Right lobe of liver (tissue), 6 donors: Measurements from ENCODE around the gene ZDHHC1. TPM values are rescaled to one million over a fixed set of nuclear protein-coding genes. Genes with fewer than 3 reads are reported as not detected.

ENCODE experiments used
- ATAC-seq, 4 donors: fragments of 200-7000 bp; cut with Tn5 transposase; one replicate each; pipeline ENCODE4 v1.9.1; 2020; ENCODE audit warnings: mild to moderate bottlenecking in 4 of 4, moderate library complexity in 4 of 4
- DNase-seq, 3 donors: peaks; one replicate each; pipeline ENCODE4 v3.0.0-alpha.2; 2020
- H3K27ac ChIP-seq, 3 donors: fragments of 200-600 bp; one replicate each; pipeline ENCODE4 v1.8.0; 2022
- H3K27me3 ChIP-seq, 2 donors: fragments of 200-600 bp; one replicate each; pipeline ENCODE4 v1.8.0; 2022
- H3K36me3 ChIP-seq, 4 donors: fragments of 200-600 bp; sonication (generic) in 1 of 4; one replicate each; pipeline versions ENCODE4 v1.5.1 to v1.8.0; 2017 to 2022; ENCODE audit warnings: control low read depth in 1 of 4
- H3K4me1 ChIP-seq, 4 donors: fragments of 200-600 bp; sonication (generic) in 1 of 4; one replicate each; pipeline versions ENCODE4 v1.5.1 to v1.8.0; 2017 to 2022; ENCODE audit warnings: control low read depth in 1 of 4
- H3K4me3 ChIP-seq, 3 donors: fragments of 200-600 bp; one replicate each; pipeline ENCODE4 v1.8.0; 2022
- H3K9me3 ChIP-seq, 4 donors: fragments of 200-600 bp; sonication (generic) in 1 of 4; one replicate each; pipeline versions ENCODE4 v1.5.1 to v1.8.0; 2017 to 2022; ENCODE audit warnings: control low read depth in 1 of 4
- CTCF ChIP-seq, 4 donors: fragments of 200-600 bp in 3 of 4; fragments of 450-650 bp in 1 of 4; IDR thresholded peaks; one replicate each; pipeline versions ENCODE4 v1.5.1 to v1.8.0; 2016 to 2022; ENCODE audit warnings: antibody characterized with exemption in 4 of 4, mild to moderate bottlenecking in 2 of 4
- POLR2A ChIP-seq: fragments of 450-650 bp; IDR thresholded peaks from one replicate; pipeline ENCODE4 v1.6.1; 2017; ENCODE audit warnings: antibody characterized with exemption, mild to moderate bottlenecking
- WGBS: methylation state at CpG from one replicate; pipeline ENCODE4 v1.1.6; 2018; ENCODE audit warnings: low coverage, low lambda C conversion rate; ENCODE audit not compliant: insufficient coverage; ENCODE audit errors: missing lambda C conversion rate; 5-methylcytosine and 5-hydroxymethylcytosine counted together
- intact Hi-C, 2 donors: fragments of 100-400 bp; cut with DNase I; formaldehyde crosslinking; loops; one replicate each; pipeline versions ENCODE4 v1.11.2 to v1.14.1; 2022
- total RNA-seq, 6 experiments: library from RNA; depleted of rRNA in 2 of 6; stranded (reverse); fragments of >200 nt in 2 of 6; fragmentation: NEBNext Ultra II Directional in 3 of 6; extraction: Animal tissue kit (Norgen Biotek cat#: 25700) in 3 of 6; gene quantifications; one replicate each; pipeline versions ENCODE4 v1.1.0 to v1.2.4, GENCODE V29; 2016 to 2023
- donor health status: DM: no; HTN: yes; CAD: no.
- donor health status: DM: no; HTN: no; CAD: no.
- donor health status: DM: no; HTN: no; CAD: no.
- donor health status: DM: no; HTN: yes; CAD: no.
- donor health status: DM: no; HTN: yes; CAD: no.

The ZDHHC1 gene
- total RNA-seq, 6 experiments from 2014 or later: 1.2 to 4.0 (median 1.8) TPM

DNA sequence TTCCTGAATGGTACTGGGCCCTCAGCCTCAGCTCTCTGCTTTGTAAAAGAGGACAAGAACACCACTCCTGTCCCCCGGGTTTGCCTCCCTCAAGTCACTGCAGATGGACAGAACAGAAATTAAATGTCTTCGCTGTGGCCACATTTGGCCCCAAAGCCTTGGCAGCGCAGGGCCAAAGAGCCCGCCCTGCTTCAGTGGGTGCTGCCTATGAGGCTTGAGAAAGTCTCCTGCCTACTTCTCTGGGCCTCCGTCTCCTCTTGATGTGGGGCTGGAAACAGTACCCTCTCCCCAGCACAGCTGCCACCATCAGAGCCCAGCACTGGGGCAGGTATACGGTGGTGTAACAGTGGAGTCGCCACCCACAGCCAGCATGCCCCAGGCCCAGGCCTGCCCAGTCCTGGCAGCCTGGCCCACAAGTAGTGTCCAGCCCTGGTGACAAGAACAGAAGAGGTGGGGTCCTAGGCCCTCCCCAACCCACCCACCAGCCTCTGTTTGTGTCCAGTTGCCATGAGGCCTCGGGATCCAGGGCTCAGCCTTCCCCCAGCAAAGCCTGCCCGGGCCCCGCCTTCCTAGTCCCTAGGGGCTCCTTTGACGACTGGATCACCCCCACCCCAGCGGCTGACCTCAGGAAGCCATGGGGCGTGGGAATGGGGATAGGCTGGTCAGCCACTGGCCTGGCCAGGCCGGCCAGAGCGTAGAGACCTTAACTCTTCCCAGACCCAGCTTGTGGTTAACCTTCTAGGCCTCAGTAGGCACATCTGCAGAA, 19.1 kb downstream of the ZDHHC1 start:
- ATAC-seq (no peak), DNase-seq (peak in 1 of 3 donors; percentile 53)
- TF ChIP-seq POLR2A (no peak), CTCF (IDR thresholded peaks at IDR 0.05) (no peak)
- no CpG with 5 or more reads among the region's 15 CpGs for WGBS
- intact Hi-C loops: loop anchor here in 1 of 2 donors (10.0 kb wide), 1 partner anchor 142 kb away; no protein-coding TSS in a partner anchor
- H3K4me1 ChIP-seq: peaks cover 0 to 8% (median 0%) of the 10 kb centered on the region in 4 donors
- H3K9me3 ChIP-seq: no peaks in the 10 kb centered on the region
- no peak overlapping the region for H3K4me3 ChIP-seq
- H3K36me3 ChIP-seq: no peaks in the 10 kb centered on the region
- H3K27me3 ChIP-seq: no peaks in the 10 kb centered on the region
- H3K27ac ChIP-seq: no peak overlapping the region

- DNase-seq: peak in 1 of 3 donors; percentile 61
- Histone ChIP-seq H3K4me3 (no peak overlapping the region), H3K4me1 (peaks cover 0 to 8% (median 0%) of the 10 kb centered on the region in 4 donors), H3K27me3 (no peaks in the 10 kb centered on the region), H3K36me3 (no peaks in the 10 kb centered on the region), H3K27ac (no peak overlapping the region), H3K9me3 (no peaks in the 10 kb centered on the region)
- peak in 2 of 4 donors; percentile 10 to 37 for ATAC-seq
- intact Hi-C loops: loop anchor here in 1 of 2 donors (10.0 kb wide), 1 partner anchor 142 kb away; no protein-coding TSS in a partner anchor
- TF ChIP-seq POLR2A (no peak), CTCF (IDR thresholded peaks at IDR 0.05) (no peak)
- 5% methylated on average over 8 of the region's 31 CpGs for WGBS
Observed at GRCh38 chr16:67396159-67397035, 19.9 kb downstream of the ZDHHC1 start.

DNA sequence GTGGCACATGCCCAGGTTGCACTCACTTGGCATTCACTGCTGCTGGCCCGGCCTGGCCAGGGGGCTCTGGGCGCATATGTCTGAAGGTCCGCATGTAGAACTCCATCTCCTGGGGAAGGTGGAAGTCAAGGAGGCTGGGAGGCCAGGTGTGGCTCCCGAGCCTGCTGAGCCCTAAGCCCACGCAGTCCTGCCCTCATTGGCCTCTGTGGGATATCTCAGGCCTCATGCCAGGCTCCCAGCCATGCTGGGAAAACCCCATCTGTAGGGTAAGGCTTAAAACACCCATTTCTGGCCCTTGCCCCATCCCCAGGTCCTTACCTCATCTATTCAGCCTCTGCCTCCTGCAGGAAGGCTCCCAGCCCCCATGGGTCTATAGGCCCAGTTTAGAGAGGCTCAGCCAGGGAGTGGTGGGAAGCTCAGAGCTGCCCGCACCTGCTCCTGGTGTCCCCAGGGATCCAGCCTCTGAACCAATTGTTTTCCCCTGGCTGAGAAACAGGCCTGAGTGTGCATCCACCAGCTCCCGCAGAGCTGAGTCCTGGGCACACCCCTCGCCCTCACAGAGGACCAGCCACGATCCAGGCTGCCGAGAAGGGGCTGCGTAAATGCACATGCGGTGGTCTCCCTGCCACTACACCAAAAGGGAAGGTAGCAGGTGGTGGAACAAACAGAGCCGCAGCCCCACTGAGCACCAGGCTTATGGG, 20.7 kb downstream of the ZDHHC1 start:
- H3K27me3 ChIP-seq: no peaks in the 10 kb centered on the region
- no peaks in the 10 kb centered on the region for H3K36me3 ChIP-seq
- H3K4me1 ChIP-seq: peaks cover 0 to 8% (median 0%) of the 10 kb centered on the region in 4 donors
- 55% methylated on average over 6 of the region's 13 CpGs for WGBS
- no peak overlapping the region for H3K4me3 ChIP-seq
- H3K27ac ChIP-seq: no peak overlapping the region
- no peak for TF ChIP-seq POLR2A
- TF ChIP-seq CTCF (IDR thresholded peaks at IDR 0.05): no peak
- no peaks in the 10 kb centered on the region for H3K9me3 ChIP-seq
- ATAC-seq: no peak
- intact Hi-C loops: loop anchor here in 1 of 2 donors (10.0 kb wide), 1 partner anchor 141 kb away; no protein-coding TSS in a partner anchor
- peak in 1 of 3 donors; percentile 44 for DNase-seq

DNA sequence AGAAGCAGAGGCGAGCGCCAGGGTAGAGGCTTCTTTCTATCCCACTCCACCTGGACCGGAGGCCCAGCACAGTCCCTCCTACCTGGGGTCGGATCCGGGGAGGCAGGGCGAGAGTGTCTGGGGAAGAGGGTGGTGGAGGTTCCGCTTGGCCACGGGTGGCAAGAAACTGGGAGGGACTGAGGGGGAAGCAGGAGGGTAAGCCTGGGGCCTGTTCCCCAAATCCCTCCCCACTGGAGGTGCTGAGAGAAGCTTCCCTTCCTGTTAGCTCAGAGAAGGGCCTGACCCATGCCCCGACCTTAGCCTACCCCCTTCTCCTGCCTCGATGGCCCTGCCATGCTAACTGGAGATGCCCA, 21.2 kb downstream of the ZDHHC1 start:
- WGBS: 0% methylated on average over 1 of the region's 10 CpGs
- no peak overlapping the region for H3K4me3 ChIP-seq
- H3K27ac ChIP-seq: no peak overlapping the region
- no peaks in the 10 kb centered on the region for H3K9me3 ChIP-seq
- no peaks in the 10 kb centered on the region for H3K36me3 ChIP-seq
- DNase-seq (peak in 1 of 3 donors; percentile 61), ATAC-seq (peak in 1 of 4 donors; percentile 15)
- H3K27me3 ChIP-seq: no peaks in the 10 kb centered on the region
- no peak for TF ChIP-seq CTCF (IDR thresholded peaks at IDR 0.05)
- no peak for TF ChIP-seq POLR2A
- intact Hi-C loops: loop anchor here in 1 of 2 donors (10.0 kb wide), 1 partner anchor 140 kb away; no protein-coding TSS in a partner anchor
- peaks cover 0 to 8% (median 0%) of the 10 kb centered on the region in 4 donors for H3K4me1 ChIP-seq
